HG03439 (cell line): Measurements from ENCODE around the gene LLGL2.
"Not testable (repeated sequence)": the region's sequence is repeated elsewhere in the genome, so short reads cannot be mapped to it uniquely, and the experiment has no call there.

Source experiments
- ATAC-seq: cut with Tn5 transposase; IDR thresholded peaks from one replicate; pipeline ENCODE4 v1.9.1; 2021; ENCODE audit warnings: mild to moderate bottlenecking, moderate library complexity; ENCODE audit not compliant: unreplicated experiment

Gene LLGL2

GRCh38 chr17:75588596-75589011 is 63.1 kb downstream of the LLGL2 start:
- ATAC-seq, result no peak

- ATAC-seq, result no peak
Measured at GRCh38 chr17:75589012-75589918, 63.8 kb downstream of the LLGL2 start.

DNA sequence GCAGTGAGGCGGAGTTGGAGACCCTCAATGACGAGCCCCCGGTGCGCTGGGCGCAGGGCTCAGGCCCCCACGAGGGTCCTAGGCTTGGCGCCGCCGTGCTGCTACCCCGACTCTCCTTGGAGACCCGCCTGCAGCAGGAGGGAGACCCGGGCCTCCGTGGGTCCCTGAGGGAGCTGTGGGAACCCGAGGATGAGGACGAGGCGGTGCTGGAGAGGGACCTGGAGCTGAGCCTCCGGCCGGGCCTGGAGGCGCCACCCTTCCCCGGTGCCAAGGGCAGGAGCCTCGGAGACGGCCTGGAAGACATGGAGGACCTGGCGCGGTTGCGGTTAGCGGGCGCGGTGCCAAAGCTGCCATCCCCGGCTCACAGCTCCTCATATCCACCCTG is 64.4 kb downstream of the LLGL2 start:
- ATAC-seq, result no peak

DNA sequence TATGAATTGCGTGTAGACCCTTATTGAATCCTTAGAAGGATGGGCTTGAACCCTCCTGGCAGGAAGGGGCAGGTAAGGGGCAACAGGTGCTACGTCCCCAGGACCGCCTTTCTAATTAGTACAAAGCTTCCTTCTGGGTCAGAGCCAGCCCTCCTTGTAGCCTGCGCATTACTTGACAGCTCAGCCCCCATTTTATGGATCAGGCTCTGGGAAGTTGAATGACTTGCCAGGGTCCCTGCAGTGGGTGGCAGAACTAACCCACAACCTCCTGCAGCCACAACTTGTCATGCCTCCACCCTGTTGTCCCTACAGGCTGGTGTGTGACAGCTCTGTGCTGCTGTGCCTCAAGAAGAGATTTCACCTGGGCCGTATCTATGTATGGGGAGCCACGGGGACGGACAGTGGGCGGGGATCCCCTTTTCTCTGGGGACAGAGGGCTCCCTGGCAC is 64.8 kb downstream of the LLGL2 start:
- ATAC-seq, result no peak

DNA sequence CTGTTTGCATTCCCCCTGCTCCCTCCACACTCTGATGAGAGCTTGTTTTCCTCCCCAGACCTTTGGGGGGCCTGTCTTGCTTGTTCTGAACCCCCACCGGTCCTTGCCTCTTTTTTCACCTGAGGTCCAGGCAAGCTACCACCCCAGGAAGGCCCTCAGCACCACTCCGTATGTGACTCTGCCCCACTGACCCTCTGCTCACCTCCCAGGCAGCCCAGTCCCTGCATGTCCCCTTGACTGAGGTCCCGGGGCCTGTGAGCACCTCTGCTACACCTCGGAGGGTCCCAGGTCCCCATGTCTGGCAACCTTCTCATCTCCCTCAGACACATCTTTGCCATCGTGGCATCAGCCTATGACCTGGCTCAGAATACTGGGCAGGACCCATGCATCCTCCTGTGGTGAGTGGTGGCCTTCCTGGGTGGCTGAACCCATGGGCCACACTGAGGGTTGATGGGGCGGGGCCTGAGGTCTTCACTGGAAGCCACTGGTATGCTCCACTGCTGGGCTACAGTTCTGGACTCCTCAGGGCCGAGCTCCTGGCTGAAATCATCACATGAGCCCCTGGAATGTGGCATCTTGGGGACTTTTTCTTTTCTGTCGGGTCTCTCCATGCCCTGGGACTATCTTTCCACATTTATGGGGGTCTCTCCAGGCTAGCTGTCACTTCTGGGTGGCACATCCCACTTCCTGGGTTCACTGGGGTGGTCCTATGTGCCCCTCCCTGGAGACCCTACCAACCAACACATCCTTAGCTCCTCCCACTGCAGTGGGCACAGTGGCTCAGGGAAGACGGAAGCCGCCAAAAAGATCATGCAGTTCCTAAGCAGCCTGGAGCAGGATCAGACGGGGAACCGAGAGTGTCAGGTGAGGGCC is 65.6 kb downstream of the LLGL2 start:
- no peak for ATAC-seq

DNA sequence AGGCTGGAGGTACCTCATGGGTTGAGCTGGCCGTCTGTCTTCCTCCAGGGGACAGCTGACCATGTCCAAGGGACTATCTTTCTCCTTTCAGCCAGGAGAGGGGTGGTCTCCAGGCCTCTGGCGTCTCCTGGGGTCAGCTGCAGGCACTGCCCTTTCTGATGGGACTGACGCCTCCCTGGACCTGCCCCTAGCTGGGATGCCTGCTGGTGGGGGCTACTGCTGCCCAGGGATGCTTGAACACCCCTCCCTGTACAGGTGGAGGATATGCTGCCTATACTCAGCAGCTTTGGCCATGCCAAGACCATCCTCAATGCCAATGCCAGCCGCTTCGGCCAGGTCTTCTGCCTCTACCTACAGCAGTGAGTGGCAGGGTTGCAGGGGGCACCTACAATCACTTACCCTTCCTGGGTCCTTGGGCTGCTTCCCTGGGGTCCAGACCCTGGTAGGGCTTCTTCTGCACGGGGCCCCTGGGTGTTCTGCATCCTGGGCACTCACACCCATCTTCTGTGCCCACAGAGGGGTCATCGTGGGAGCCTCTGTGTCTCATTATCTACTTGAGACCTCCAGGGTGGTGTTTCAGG is 66.3 kb downstream of the LLGL2 start:
- ATAC-seq, result no peak

DNA sequence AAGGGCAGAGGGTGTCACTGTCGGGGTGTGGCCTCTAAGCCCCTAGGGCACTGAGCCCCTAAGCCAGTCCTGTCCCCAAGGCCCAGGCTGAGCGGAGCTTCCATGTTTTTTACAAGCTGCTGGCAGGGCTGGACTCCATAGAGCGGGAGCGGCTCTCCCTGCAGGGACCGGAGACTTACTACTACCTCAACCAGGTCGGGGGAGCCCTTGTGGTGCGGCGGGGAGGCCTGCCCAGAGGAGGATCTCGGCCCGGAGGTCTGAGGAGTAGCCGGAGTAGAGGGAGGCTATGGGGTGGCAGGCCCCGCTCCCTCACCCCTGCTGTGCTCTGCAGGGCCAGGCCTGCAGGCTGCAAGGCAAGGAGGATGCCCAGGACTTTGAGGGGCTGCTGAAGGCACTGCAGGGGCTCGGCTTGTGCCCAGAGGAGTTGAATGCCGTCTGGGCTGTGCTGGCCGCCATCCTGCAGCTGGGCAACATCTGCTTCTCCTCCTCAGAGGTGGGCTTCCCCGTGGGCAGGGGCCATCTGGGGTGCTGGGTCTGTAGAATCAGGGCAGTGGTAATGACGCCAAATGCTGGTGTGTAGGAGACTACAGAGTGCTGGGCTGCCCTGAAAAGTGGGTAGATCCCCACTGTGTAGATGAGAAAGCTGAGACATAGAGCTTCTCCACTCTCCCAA is 67.0 kb downstream of the LLGL2 start:
- no peak for ATAC-seq

GRCh38 chr17:75593430-75593829 is 67.9 kb downstream of the LLGL2 start:
- not testable (repeated sequence) for ATAC-seq

GRCh38 chr17:75594499-75595283 is 69.2 kb downstream of the LLGL2 start:
- ATAC-seq, result no peak

GRCh38 chr17:75595284-75595919 is 69.9 kb downstream of the LLGL2 start:
- ATAC-seq, result no peak

DNA sequence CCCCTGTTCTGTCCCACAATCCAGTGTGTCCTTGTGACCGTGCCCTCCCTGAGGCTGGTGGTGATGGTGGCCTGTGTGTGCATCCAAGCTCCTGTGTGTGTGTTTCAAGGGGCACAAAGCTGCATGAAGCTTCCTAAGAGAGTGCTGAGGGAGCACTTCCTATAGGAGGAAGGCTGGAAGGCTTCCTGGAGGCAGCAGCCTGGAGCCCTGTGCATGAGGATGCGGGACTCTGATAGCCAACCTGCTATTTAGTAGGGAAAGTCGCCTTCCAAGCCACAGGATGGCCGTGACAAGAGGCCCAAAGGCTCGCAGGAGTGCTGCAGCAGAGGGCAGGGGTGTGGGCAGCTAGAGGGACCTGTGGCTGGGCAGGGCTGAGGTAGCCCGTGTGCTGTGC is 70.4 kb downstream of the LLGL2 start:
- no peak for ATAC-seq

DNA sequence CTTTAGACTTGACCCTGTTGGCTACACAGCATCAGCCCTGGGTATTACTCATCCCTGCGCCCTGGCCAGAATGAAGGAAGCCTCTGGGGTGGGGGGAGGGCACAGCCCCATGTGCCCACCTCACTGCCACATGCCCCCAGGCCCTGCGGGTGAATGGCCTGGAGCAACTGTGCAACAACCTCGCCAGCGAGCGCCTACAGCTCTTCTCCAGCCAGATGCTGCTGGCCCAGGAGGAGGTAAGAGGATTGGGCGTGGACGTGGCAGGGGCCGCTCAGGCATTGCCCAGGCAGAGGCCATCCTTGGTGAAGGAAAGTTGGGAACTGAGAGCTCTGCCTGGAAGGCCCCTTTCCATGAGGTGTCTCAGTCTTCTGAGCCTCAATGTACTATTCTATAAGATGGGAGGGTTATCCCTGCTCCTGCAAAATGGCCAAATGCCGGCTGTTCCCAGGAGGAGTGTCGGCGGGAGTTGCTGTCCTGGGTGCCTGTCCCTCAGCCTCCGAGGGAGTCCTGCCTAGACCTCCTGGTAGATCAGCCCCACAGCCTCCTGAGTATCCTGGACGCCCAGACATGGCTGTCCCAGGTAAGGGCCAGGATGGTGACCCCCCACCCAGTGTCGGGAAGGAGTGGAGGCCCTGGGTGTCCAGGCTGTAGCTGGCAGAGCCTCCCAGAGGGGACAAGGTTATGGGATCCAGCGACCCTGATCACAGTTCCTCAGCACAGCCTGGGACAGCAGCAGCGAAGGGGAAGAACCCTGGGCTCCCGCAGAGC is 71.0 kb downstream of the LLGL2 start:
- no peak for ATAC-seq

DNA sequence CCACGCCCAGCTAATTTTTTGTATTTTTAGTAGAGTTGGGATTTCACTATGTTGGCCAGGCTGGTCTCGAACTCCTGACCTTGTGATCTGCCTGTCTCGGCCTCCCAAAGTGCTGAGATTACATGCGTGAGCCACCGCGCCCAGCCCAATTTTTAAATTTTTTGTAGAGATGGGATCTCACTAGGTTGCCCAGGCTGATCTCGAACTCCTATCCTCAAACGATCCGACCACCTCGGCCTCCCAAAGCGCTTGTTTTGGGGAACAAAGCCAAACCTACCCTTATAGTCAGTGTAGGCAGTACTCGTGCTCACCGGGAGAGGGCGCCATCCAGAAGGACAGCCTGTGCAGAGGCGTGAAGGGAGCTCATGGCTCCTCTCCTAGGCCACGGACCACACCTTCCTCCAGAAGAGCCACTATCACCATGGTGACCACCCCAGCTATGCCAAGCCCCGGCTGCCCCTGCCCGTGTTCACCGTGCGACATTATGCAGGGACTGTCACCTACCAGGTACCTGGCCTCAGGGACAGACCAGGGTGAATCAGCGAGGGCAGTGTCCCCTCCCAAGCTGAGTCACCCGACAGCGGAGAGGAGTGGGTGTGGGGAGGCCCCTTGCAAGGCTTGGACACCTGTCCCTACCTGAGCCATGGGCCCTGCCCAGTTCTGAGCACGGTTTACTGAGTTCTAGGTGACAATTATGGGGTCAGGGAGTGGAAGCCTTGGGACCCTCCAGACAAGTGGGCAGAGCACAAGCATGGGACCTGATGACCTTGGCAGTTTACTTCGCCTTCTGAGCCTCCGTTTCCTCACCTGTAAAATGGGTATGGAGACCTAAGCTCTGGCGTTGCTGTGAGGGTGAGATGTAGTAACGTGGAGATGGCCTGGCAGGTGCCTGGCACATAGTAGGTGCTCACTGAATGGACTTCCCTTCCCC is 75.8 kb downstream of the LLGL2 start:
- no peak for ATAC-seq

DNA sequence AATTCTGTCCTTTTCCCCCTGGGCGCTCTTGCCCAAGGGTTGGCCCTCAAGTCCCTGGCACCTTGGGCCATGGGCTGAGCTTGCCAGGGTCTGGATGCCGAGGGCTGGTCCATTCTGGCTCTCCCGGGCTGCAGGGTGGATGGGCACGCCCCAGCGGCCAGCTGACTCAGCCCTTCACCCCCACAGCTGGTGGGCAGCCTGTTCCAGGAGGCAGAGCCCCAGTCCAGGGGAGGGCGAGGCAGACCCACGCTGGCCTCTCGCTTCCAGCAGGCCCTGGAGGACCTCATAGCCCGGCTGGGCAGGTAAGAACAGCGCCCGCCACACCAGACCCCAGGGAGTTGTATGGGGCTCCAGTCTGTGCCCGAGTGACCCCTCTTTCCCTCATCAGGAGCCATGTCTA is 77.1 kb downstream of the LLGL2 start:
- ATAC-seq, result no peak

DNA sequence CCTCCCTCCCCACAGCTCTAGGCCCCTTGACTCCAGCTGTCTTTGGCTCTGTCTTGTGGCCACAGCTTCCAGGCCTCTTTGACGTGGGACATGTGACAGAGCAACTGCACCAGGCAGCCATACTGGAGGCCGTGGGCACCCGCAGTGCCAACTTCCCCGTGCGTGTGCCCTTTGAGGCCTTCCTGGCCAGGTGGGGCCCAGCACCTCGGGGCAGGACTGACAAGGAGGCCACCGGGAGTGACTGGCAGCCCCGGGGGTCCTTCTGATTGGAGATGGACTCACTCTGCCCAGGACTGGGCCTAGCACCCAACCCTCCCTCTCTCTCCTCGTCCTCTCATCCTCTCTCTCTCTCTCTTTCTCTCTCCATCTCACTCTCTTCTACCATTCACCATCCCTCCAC is 77.6 kb downstream of the LLGL2 start:
- no peak for ATAC-seq

- ATAC-seq, result no peak
Measured at GRCh38 chr17:75604034-75604695, 78.7 kb downstream of the LLGL2 start.

GRCh38 chr17:75605790-75606189 is 80.3 kb downstream of the LLGL2 start:
- ATAC-seq, result no peak
